Liver (tissue), 9 donors: ENCODE measurements around the gene DMPK. TPM values are rescaled to one million over a fixed set of nuclear protein-coding genes. Genes with fewer than 3 reads are reported as not detected.

ENCODE experiments used
- DNase-seq: peaks from one replicate; pipeline ENCODE4 v3.0.0-alpha.2; 2017; ENCODE audit warnings: low spot score
- H3K27ac ChIP-seq, 2 donors: one replicate each; pipeline ENCODE4 v1.7.0; 2013; ENCODE audit warnings: inconsistent platforms in 2 of 2, low read length in 2 of 2, control low read depth in 1 of 2, low read depth in 1 of 2, mild to moderate bottlenecking in 1 of 2
- H3K27me3 ChIP-seq, 4 donors: one replicate each; pipeline versions ENCODE4 v1.6.1 to v1.7.0; 2013; ENCODE audit warnings: low read length in 3 of 4, inconsistent platforms in 1 of 4, mild to moderate bottlenecking in 1 of 4, moderate library complexity in 1 of 4; ENCODE audit not compliant: control insufficient read depth in 4 of 4, insufficient read depth in 4 of 4
- H3K36me3 ChIP-seq, 4 donors: one replicate each; pipeline versions ENCODE4 v1.6.1 to v1.7.0; 2013; ENCODE audit warnings: low read length in 3 of 4, mild to moderate bottlenecking in 3 of 4, low read depth in 1 of 4, moderate library complexity in 1 of 4; ENCODE audit not compliant: control insufficient read depth in 4 of 4, insufficient read depth in 3 of 4
- H3K4me1 ChIP-seq, 4 donors: one replicate each; pipeline versions ENCODE4 v1.6.1 to v1.7.0; 2013; ENCODE audit warnings: low read length in 3 of 4, mild to moderate bottlenecking in 3 of 4, moderate library complexity in 1 of 4; ENCODE audit not compliant: control insufficient read depth in 4 of 4, insufficient read depth in 4 of 4
- H3K4me3 ChIP-seq, 3 donors: one replicate each; pipeline versions ENCODE4 v1.6.1 to v1.7.0; 2013; ENCODE audit warnings: low read length in 3 of 3, control low read depth in 1 of 3, low read depth in 1 of 3, mild to moderate bottlenecking in 1 of 3
- H3K9ac ChIP-seq, 2 donors: one replicate each; pipeline ENCODE4 v1.7.0; 2013; ENCODE audit warnings: low read length in 2 of 2, mild to moderate bottlenecking in 2 of 2, moderate library complexity in 2 of 2, control low read depth in 1 of 2, low read depth in 1 of 2
- H3K9me3 ChIP-seq, 4 donors: one replicate each; pipeline versions ENCODE4 v1.6.1 to v1.7.0; 2013; ENCODE audit warnings: low read length in 3 of 4; ENCODE audit not compliant: control insufficient read depth in 4 of 4
- ATF3 ChIP-seq: IDR thresholded peaks from 2 replicates; pipeline ENCODE4 v1.6.1; 2016; ENCODE audit warnings: antibody characterized with exemption
- CTCF ChIP-seq: fragments of 150-350 bp; IDR thresholded peaks from 2 replicates; pipeline ENCODE4 v1.5.1; 2017; ENCODE audit warnings: improper control_type of control experiment, low read depth, low read length; ENCODE audit not compliant: missing input control
- EGR1 ChIP-seq, 2 donors: IDR thresholded peaks; 2 replicates each; pipeline ENCODE4 v1.6.1; 2016 to 2018; ENCODE audit warnings: antibody characterized with exemption in 2 of 2, low read depth in 2 of 2
- FOXA1 ChIP-seq: IDR thresholded peaks from 2 replicates; pipeline ENCODE4 v1.6.1; 2016; ENCODE audit warnings: antibody characterized with exemption
- FOXA2 ChIP-seq: IDR thresholded peaks from 2 replicates; pipeline ENCODE4 v1.6.1; 2016; ENCODE audit warnings: antibody characterized with exemption
- GABPA ChIP-seq, 2 donors: IDR thresholded peaks in 1 of 2; conservative IDR thresholded peaks in 1 of 2; 2 replicates each; pipeline ENCODE4 v1.6.1; 2016; ENCODE audit warnings: antibody characterized with exemption in 2 of 2, mild to moderate bottlenecking in 1 of 2, moderate library complexity in 1 of 2
- HNF4G ChIP-seq: IDR thresholded peaks from 2 replicates; pipeline ENCODE4 v1.6.1; 2016; ENCODE audit warnings: antibody characterized with exemption
- JUND ChIP-seq, 2 donors: IDR thresholded peaks; 2 replicates each; pipeline ENCODE4 v1.6.1; 2016; ENCODE audit warnings: antibody characterized with exemption in 2 of 2
- MAX ChIP-seq: IDR thresholded peaks from 2 replicates; pipeline ENCODE4 v1.6.1; 2016; ENCODE audit warnings: antibody characterized with exemption
- NR2F2 ChIP-seq: IDR thresholded peaks from 2 replicates; pipeline ENCODE4 v1.6.1; 2016; ENCODE audit warnings: antibody characterized with exemption
- RAD21 ChIP-seq, 2 donors: IDR thresholded peaks; 2 replicates each; pipeline ENCODE4 v1.6.1; 2016; ENCODE audit warnings: antibody characterized with exemption in 2 of 2, mild to moderate bottlenecking in 2 of 2
- REST ChIP-seq: IDR thresholded peaks from 2 replicates; pipeline ENCODE4 v1.6.1; 2016; ENCODE audit warnings: antibody characterized with exemption, mild to moderate bottlenecking
- RXRA ChIP-seq, 2 donors: IDR thresholded peaks; 2 replicates each; pipeline ENCODE4 v1.6.1; 2017 to 2018; ENCODE audit warnings: antibody characterized with exemption in 2 of 2, mild to moderate bottlenecking in 1 of 2
- SP1 ChIP-seq: IDR thresholded peaks from 2 replicates; pipeline ENCODE4 v1.6.1; 2018; ENCODE audit warnings: antibody characterized with exemption, mild to moderate bottlenecking
- TAF1 ChIP-seq: conservative IDR thresholded peaks from 2 replicates; pipeline ENCODE4 v1.6.1; 2016; ENCODE audit warnings: antibody characterized with exemption, mild to moderate bottlenecking
- YY1 ChIP-seq: IDR thresholded peaks from 2 replicates; pipeline ENCODE4 v1.6.1; 2016; ENCODE audit warnings: antibody characterized with exemption, mild to moderate bottlenecking
- ZBTB33 ChIP-seq: IDR thresholded peaks from 2 replicates; pipeline ENCODE4 v1.6.1; 2016; ENCODE audit warnings: antibody characterized with exemption
- WGBS: extraction: QIAGEN DNeasy Blood & Tissue Kit; methylation state at CpG from one replicate; pipeline ENCODE4 v1.1.7; 2013; 5-methylcytosine and 5-hydroxymethylcytosine counted together
- polyA plus RNA-seq, 2 donors: library from polyadenylated mRNA; stranded (reverse) in 1 of 2; unstranded in 1 of 2; fragments of 200-250 nt in 1 of 2; fragments of >200 nt in 1 of 2; fragmentation: Nextera tagmentation in 1 of 2; extraction: Ambion mirVana in 1 of 2; gene quantifications; one replicate each; pipeline versions ENCODE4 v1.2.1 to v1.2.3, GENCODE V29; 2013 to 2015
- total RNA-seq, 2 donors: library from RNA; depleted of rRNA; stranded (reverse); fragments of >200 nt; gene quantifications; one replicate each; pipeline ENCODE4 v1.2.3, GENCODE V29; 2014
- donor health status: healthy.
- donor health status: healthy.
- donor health status: healthy.
- donor health status: healthy.
- donor health status: healthy.

DMPK gene
- total and polyA plus RNA-seq, 4 donors: 1.8 to 12.5 (median 6.1) TPM

GRCh38 chr19:45754323-45754722 is 28.0 kb downstream of the DMPK start:
- DNase-seq: no peak
- Histone ChIP-seq H3K36me3 (no peaks in the 10 kb centered on the region), H3K9ac (no peak overlapping the region), H3K27ac (no peak overlapping the region), H3K4me1 (no peaks in the 10 kb centered on the region), H3K4me3 (no peak overlapping the region), H3K9me3 (no peaks in the 10 kb centered on the region), H3K27me3 (no peaks in the 10 kb centered on the region)
- 97% methylated on average over 8 of the region's 8 CpGs for WGBS
- TF ChIP-seq TAF1: no peak
- no peak for TF ChIP-seq EGR1 (IDR thresholded peaks at IDR 0.05; ENCODE audit: low read depth in 2 of 2)
- TF ChIP-seq JUND (IDR thresholded peaks at IDR 0.05): no peak
- no peak for TF ChIP-seq FOXA1
- no peak for TF ChIP-seq MAX
- TF ChIP-seq ATF3: no peak
- no peak for TF ChIP-seq YY1
- TF ChIP-seq REST: no peak
- no peak for TF ChIP-seq NR2F2
- TF ChIP-seq HNF4G: no peak
- no peak for TF ChIP-seq CTCF
- no peak for TF ChIP-seq FOXA2
- no peak for TF ChIP-seq RAD21 (IDR thresholded peaks at IDR 0.05)
- no peak for TF ChIP-seq GABPA (IDR thresholded peaks at IDR 0.05 in 1 of 2, conservative IDR thresholded peaks at IDR 0.05 in 1 of 2)
- TF ChIP-seq ZBTB33: no peak
- TF ChIP-seq SP1: no peak

- Histone ChIP-seq H3K9ac (no peak overlapping the region), H3K4me3 (no peak overlapping the region), H3K27ac (no peak overlapping the region), H3K36me3 (no peaks in the 10 kb centered on the region), H3K4me1 (no peaks in the 10 kb centered on the region), H3K27me3 (no peaks in the 10 kb centered on the region), H3K9me3 (no peaks in the 10 kb centered on the region)
- WGBS: 80% methylated on average over 6 of the region's 6 CpGs
- TF ChIP-seq GABPA (IDR thresholded peaks at IDR 0.05 in 1 of 2, conservative IDR thresholded peaks at IDR 0.05 in 1 of 2) (no peak), TAF1 (no peak), NR2F2 (no peak), HNF4G (no peak), RAD21 (IDR thresholded peaks at IDR 0.05) (no peak), ZBTB33 (no peak), FOXA2 (no peak), JUND (IDR thresholded peaks at IDR 0.05) (no peak), CTCF (no peak), RXRA (IDR thresholded peaks at IDR 0.05) (no peak), ATF3 (no peak)
- DNase-seq: no peak
Measured at GRCh38 chr19:45753548-45753947, 28.7 kb downstream of the DMPK start.
